Kidney (tissue), 14 donors: ENCODE data around the gene COPS6. TPM values are rescaled to one million over a fixed set of nuclear protein-coding genes. Genes with fewer than 3 reads are reported as not detected.
A peak's percentile ranks its signal among the peaks of the same experiment; 100 is the strongest.

ENCODE experiments used
- DNase-seq, 5 donors: peaks; one replicate each; pipeline ENCODE4 v3.0.0-alpha.2; 2013 to 2020
- FAIRE-seq: peaks from 2 replicates; lab custom pipeline; 2012; peaks lifted over from hg19 to GRCh38; lab: Jason Lieb, UNC
- H3K27ac ChIP-seq, 2 donors: one replicate each; pipeline ENCODE4 v1.7.0; 2013; ENCODE audit warnings: low read depth in 2 of 2, low read length in 2 of 2, inconsistent platforms in 1 of 2
- H3K27me3 ChIP-seq: one replicate; pipeline ENCODE4 v1.7.1; 2013; ENCODE audit warnings: low read length, inconsistent platforms; ENCODE audit not compliant: control insufficient read depth, insufficient read depth
- H3K36me3 ChIP-seq, 3 donors: one replicate each; pipeline versions ENCODE4 v1.7.0 to v1.7.1; 2013; ENCODE audit warnings: low read length in 3 of 3, control low read depth in 1 of 3, inconsistent platforms in 1 of 3; ENCODE audit not compliant: insufficient read depth in 3 of 3, control insufficient read depth in 2 of 3
- H3K4me1 ChIP-seq, 3 donors: one replicate each; pipeline versions ENCODE4 v1.7.0 to v1.7.1; 2013; ENCODE audit warnings: low read length in 3 of 3, inconsistent platforms in 1 of 3, low read depth in 1 of 3; ENCODE audit not compliant: control insufficient read depth in 2 of 3, insufficient read depth in 2 of 3
- H3K4me3 ChIP-seq, 3 donors: one replicate each; pipeline versions ENCODE4 v1.7.0 to v1.8.1; 2013; ENCODE audit warnings: low read length in 3 of 3, control low read depth in 1 of 3, inconsistent platforms in 1 of 3
- H3K9ac ChIP-seq, 3 donors: one replicate each; pipeline versions ENCODE4 v1.7.0 to v1.7.1; 2013; ENCODE audit warnings: low read length in 3 of 3, control low read depth in 1 of 3, inconsistent platforms in 1 of 3
- H3K9me3 ChIP-seq, 3 donors: one replicate each; pipeline versions ENCODE4 v1.7.0 to v1.7.1; 2013; ENCODE audit warnings: low read length in 3 of 3, control low read depth in 1 of 3, inconsistent platforms in 1 of 3; ENCODE audit not compliant: control insufficient read depth in 2 of 3, insufficient read depth in 1 of 3
- intact Hi-C: fragments of 100-400 bp; cut with DNase I; formaldehyde crosslinking; loops from one replicate; pipeline ENCODE4 v1.11.1; 2022
- polyA plus RNA-seq: library from polyadenylated mRNA; stranded (reverse); fragments of 350-450 nt; fragmentation: Illumina TruSeq; extraction: RNeasy Lipid Tissue Mini Kit (QIAGEN cat#74804); gene quantifications from one replicate; pipeline ENCODE4 v1.2.3, GENCODE V29; 2014; ENCODE audit warnings: low read depth, low replicate concordance; ENCODE audit not compliant: insufficient read depth
- total RNA-seq: library from RNA; stranded (reverse); fragmentation: NEBNext Ultra II Directional; extraction: Animal tissue kit (Norgen Biotek cat#: 25700); gene quantifications from one replicate; pipeline ENCODE4 v1.2.1, GENCODE V29; 2021
- TF ChIP-seq, protein P1 (sequence below): IDR thresholded peaks from 3 replicates; pipeline ENCODE4 v1.5.1; 2012; ENCODE audit warnings: mild to moderate bottlenecking, moderate library complexity, borderline replicate concordance; ENCODE audit not compliant: insufficient read depth; ENCODE audit errors: extremely low read depth
- donor health status: control.
- donor health status: control.
- donor health status: control.
- donor health status: control.
- donor health status: control.
- donor health status: DM: yes; HTN: yes; CAD: no.
- donor health status: Normal renal cell carcinoma (clear cell type).

The COPS6 gene
- total and polyA plus RNA-seq, 2 donors from 2014 or later: 89.1 to 166 TPM

DNA sequence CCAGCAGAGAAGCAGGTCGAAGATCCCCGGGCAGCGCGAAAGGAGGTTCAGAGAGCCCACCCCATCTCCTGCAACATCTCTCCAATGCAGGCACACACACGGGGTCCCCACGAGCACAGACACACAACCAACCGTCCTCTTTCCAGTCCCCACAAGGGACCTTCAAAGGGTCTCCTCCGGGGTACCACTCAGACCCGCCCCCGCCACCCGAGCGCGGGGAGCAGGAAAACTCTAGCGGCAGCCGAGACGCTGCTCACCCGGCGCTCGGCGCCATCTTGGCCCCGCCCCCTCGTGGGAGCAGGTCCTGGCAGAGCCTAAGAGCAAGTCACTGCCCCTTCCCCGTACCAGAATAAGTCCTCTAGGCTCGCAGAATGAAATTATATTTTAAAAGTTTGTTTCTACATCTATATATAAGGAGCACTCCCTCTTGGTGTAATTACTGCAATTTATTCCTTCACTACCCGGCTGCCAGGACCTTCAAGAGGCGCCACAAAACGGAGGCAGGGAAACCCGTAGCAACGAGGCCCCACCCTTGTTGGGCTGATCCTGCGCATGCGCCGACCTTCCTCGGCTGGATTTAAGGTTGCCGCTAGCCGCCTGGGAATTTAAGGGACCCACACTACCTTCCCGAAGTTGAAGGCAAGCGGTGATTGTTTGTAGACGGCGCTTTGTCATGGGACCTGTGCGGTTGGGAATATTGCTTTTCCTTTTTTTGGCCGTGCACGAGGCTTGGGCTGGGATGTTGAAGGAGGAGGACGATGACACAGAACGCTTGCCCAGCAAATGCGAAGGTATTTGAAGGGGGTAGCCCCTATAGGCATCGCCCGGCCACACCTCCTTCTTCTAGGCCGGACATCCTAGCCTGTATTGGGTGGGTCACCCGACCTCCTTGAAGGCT, 30.6 kb downstream of the COPS6 start, which contains the start of the genes CNPY4 and TAF6:
CNPY4 (plus strand) TSS at position 563 of the 898 bp plus-strand sequence; CDS start at position 674, 111 bp downstream.
TAF6 (minus strand) TSS at position 287 of the 898 bp plus-strand sequence. CDS start 5,149 bp downstream, outside the sequence.
- intact Hi-C loops: no loop called here
- H3K27ac ChIP-seq: peak within 1 kb of the TSS; percentile 74 to 83
- FAIRE-seq (no peak), DNase-seq (peak; percentile 96 to 98 (median 98))
- H3K4me3 ChIP-seq: peak within 1 kb of the TSS; percentile 72 to 96 (median 85)
- no peaks in the 10 kb centered on the region for H3K36me3 ChIP-seq
- no peaks in the 10 kb centered on the region for H3K27me3 ChIP-seq
- peaks cover 0 to 13% (median 11%) of the 10 kb centered on the region in 3 donors for H3K4me1 ChIP-seq
- no peaks in the 10 kb centered on the region for H3K9me3 ChIP-seq
- H3K9ac ChIP-seq: peak within 1 kb of the TSS; percentile 37 to 72 (median 67)
- TF ChIP-seq, protein P1, sequence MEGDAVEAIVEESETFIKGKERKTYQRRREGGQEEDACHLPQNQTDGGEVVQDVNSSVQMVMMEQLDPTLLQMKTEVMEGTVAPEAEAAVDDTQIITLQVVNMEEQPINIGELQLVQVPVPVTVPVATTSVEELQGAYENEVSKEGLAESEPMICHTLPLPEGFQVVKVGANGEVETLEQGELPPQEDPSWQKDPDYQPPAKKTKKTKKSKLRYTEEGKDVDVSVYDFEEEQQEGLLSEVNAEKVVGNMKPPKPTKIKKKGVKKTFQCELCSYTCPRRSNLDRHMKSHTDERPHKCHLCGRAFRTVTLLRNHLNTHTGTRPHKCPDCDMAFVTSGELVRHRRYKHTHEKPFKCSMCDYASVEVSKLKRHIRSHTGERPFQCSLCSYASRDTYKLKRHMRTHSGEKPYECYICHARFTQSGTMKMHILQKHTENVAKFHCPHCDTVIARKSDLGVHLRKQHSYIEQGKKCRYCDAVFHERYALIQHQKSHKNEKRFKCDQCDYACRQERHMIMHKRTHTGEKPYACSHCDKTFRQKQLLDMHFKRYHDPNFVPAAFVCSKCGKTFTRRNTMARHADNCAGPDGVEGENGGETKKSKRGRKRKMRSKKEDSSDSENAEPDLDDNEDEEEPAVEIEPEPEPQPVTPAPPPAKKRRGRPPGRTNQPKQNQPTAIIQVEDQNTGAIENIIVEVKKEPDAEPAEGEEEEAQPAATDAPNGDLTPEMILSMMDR: no peak

DNA sequence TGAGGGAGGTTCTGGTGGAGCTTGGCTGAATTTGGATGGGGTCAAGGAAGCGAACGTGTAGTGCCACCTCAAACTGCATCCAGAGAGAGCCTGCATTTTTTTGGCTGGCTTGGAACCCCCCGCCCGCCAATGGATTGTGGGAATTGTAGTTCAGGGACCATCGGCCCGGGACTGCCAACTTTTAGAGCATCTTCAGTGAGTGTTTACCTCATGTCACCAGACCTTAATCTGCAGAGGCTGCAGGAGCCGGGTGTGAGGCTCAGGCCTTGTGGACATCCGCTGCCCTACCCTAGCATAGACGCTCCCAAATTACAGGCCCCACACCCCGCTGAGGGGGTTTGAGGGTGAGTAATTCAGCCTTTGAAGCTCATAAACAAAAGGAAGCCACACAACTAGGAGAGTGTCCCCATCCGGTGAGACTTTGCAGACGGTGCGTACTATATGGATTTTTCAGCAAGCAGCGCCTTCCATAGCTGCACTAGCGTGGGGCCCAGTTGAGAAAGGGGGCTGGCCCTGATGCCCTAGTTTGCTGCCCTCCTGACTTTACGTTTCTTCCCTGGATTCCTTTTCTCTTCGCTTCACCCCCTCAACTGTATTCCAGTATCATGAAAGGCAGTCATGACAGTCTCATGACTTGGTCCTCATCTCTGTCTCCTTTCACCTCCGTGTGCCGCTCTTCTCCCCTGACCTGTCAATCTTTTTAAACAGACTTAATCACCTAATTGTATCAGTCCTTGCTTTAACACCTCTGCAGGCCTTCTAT, 31.4 kb downstream of the COPS6 start:
- TF ChIP-seq, protein P1: no peak
- Histone ChIP-seq H3K4me3 (peak overlapping the region; percentile 70 to 85 (median 72)), H3K4me1 (peaks cover 0 to 16% (median 16%) of the 10 kb centered on the region in 3 donors), H3K27ac (peak overlapping the region in 1 of 2 donors; percentile 0), H3K9ac (peak overlapping the region in 2 of 3 donors; percentile 34 to 72), H3K27me3 (no peaks in the 10 kb centered on the region), H3K36me3 (no peaks in the 10 kb centered on the region), H3K9me3 (no peaks in the 10 kb centered on the region)
- intact Hi-C loops: no loop called here
- FAIRE-seq (no peak), DNase-seq (peak in 3 of 5 donors; percentile 64 to 83 (median 80))

DNA sequence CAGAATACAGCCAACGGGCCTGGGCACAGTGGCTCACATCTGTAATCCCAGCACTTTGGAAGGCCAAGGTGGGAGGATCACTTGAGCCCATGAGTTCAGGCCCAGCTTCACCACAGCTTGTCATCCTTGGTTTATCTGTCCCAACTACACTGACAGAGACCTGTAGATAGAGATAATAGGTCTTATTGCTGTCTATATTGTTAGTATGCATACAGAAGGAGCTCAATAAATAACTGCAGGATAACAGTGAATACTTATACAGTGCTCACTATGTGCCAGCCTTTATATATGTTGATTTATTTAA, 31.9 kb downstream of the COPS6 start:
- Histone ChIP-seq H3K9ac (peak overlapping the region in 1 of 3 donors; percentile 34), H3K27me3 (no peaks in the 10 kb centered on the region), H3K36me3 (no peaks in the 10 kb centered on the region), H3K4me3 (peak overlapping the region in 2 of 3 donors; percentile 26 to 72), H3K4me1 (peaks cover 0 to 16% (median 16%) of the 10 kb centered on the region in 3 donors), H3K9me3 (no peaks in the 10 kb centered on the region), H3K27ac (no peak overlapping the region)
- peak in 1 of 5 donors; percentile 43 for DNase-seq
- intact Hi-C loops: no loop called here
- FAIRE-seq: no peak
- TF ChIP-seq, protein P1: no peak
